Measurements from ENCODE around the gene MZF1.
A peak's percentile ranks its signal among the peaks of the same experiment; 100 is the strongest.

- peak in 1 of 12 donors; percentile 58 for TF ChIP-seq CTCF (IDR thresholded peaks at IDR 0.05)
- no peak for TF ChIP-seq POLR2A (IDR thresholded peaks at IDR 0.05)
Observed at GRCh38 chr19:58518256-58519086, 54.7 kb downstream of the MZF1 start.
